Activated T-cell treated with anti-CD3 and anti-CD28 coated beads for 4 hours (primary cell): ENCODE measurements around the gene CCL19.
A peak's percentile ranks its signal among the peaks of the same experiment; 100 is the strongest.
"Not testable (repeated sequence)": the region's sequence is repeated elsewhere in the genome, so short reads cannot be mapped to it uniquely, and the experiment has no call there.

Experiments
- DNase-seq: peaks from one replicate; pipeline ENCODE4 v3.0.0-alpha.2; 2020

The CCL19 gene

DNA sequence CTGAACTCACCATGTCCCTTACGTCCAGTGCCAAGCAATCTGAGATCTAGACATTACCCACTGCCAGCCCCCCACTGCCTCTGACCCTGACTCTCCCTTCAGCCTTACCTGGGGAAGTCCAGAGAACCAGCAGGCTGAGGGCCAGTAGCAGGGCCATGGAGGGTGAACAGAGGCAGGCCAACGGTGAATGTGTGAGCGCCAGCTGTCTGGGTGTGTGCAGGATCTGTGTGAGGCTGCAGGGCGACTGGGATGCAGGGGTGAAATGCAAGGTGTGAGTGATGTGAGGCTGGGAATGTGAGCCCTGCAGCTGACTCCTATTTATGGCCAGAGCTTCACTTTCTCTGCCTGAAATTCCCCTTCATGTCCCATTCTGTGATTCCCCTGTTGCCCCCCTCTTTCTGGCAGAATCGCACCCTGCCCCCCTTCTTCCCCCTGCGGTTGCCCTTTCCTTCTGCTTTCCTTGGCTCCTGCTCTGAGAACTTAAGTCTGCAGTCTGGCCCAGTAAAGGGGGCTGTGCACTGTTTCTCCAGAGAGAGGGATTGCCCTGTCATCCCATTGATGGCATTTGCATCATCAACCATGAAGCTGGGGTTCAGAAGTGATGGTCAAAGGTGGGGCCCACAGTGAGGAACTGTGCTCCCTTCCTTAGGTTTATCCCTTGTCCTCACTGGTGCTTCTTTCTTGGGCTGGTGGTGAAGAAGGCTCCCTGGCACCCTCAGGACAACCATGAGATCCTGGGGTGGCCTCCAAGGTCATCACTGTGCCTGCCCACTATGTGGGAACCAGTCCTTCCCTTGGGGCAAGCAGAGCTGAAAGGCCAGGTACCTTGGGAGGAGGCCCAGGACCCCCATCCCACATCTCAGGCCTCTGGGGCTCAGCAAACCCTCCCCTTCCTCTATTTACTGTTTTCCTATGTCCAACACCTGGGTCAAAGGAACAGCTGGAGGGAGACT lies at the start of gene CCL19:
Gene CCL19, minus strand, starts transcription at position 294 of the 953 bp plus-strand sequence. Its CDS starts 137 bp downstream, at position 157.
- no peak for DNase-seq

DNA sequence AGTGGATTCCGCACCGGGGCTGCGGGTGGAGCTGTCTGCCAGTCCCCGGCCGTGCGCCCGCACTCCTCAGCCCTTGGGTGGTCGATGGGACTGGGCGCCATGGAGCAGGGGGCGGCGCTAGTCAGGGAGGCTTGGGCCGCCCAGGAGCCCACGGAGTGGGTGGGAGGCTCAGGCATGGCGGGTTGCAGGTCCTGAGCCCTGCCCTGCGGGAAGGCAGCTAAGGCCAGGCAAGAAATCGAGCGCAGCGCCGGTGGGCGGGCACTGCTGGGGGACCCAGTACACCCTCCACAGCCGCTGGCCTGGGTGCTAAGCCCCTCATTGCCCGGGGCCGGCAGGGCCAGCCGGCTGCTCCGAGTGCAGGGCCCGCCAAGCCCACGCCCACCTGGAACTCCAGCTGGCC lies 49.1 kb upstream of the CCL19 start:
- not testable (repeated sequence) for DNase-seq

DNA sequence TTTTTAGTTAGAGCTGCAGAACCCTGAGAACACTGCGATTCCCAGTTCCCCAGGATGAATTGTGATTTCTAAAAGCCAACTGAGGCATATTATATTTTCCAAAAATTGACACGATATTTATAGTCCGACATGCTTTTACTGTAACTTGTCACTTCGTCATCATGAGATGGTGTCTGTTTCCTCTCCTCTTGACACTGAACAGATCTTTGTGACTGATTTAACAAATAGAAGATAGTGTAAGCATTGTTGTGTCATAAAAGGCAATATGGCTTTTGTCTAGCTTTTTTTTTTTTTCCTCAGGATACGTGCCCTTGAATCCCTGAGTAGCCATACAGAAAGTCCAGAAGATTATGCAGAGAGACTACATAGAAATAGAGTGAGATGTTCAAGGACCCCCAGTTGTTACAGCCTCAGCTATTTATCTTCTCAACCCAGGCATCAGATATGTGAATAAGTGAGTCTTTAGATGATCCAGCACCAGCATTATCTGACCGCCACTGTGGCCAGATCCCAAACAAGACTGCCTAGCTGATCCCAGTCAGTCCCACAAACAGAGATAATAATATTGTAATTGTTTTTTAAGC lies 46.7 kb upstream of the CCL19 start:
- no peak for DNase-seq

DNA sequence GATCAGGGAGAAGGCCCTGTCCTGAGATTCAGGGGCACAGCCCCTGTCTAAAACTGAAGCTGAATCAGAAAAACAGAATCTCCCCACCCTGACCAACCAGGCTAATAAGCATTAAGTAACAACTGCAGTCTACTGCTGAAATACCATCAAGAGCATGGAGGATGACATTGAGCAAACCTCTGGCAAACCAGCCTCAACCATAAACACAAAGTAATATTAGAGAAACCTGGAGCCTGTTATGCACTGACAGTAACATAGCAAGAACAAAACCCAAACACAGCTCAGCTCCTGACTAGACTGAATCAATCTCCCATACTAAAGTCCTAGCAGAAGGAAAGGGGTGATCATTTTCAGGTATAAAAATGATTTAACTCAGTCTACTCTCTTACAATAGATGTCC lies 43.6 kb upstream of the CCL19 start:
- DNase-seq, result no peak

DNA sequence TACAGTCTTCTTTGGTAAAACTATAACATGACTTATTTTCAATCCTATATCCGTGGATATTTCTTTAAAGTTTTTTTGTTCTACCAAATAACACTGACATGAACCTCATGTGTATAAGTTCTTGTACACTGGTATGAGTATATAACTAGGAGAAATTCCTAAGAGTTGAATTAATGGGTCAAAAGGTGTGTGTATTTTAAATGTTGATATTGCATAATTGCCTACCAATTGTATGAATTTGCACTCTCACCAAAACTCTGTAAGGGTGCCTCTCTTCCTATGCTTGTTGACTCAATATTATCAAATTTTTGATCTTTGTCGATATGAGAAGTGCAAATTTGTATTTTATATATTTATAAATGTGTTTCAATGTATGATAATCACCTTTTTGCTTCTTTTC lies 41.8 kb upstream of the CCL19 start:
- DNase-seq, result no peak

DNA sequence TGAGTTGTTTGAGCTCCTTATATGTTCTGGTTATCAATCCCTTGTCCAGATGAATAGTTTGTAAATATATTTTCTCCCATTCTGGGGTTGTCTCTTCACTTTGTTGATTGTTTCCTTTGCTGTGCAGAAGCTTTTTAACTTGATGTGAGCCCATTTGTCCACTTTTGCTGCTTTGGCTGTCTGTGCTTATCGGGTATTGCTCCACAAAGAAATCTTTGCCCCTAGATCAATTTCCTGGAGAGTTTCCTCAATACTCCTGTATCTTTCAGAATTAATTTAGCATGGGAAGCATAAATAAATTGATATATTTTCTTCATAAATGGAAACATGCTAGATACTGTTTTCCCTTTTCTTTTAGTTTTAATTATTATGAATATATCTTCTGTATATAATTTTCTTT lies 41.4 kb upstream of the CCL19 start:
- no peak for DNase-seq

DNA sequence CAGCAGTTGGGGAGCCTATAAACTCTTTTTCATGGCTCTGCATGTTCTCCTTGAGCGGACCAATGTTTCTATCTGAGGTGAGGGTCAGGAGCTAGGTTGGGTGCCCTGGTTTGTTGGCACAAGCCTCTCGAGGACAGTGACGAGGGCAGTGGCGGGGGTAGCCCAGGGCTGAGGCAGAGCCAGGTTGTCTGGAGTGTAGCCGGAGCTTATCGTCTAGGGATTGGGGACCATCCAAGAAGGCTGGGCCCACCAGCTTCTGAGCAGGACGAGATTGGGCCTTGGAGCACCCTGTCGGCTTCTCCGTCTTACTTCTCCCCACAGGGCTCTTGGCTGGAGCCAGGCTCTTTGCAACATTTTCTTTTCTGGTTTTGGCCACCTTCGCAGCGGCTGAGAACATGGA lies 32.1 kb upstream of the CCL19 start:
- DNase-seq, result no peak

DNA sequence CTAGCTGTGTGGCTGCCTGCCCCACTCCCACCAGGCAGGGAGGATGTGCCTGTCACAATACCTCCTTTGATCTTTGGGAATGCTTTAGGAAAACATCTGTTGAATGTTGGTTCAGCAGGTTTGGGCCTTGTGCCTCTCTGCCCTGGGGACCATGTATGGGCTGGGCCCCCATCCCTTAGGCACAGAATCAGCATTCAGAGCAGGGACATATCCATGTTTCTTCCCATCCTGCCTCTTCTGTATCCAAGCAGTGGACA lies 28.6 kb upstream of the CCL19 start:
- not testable (repeated sequence) for DNase-seq

DNA sequence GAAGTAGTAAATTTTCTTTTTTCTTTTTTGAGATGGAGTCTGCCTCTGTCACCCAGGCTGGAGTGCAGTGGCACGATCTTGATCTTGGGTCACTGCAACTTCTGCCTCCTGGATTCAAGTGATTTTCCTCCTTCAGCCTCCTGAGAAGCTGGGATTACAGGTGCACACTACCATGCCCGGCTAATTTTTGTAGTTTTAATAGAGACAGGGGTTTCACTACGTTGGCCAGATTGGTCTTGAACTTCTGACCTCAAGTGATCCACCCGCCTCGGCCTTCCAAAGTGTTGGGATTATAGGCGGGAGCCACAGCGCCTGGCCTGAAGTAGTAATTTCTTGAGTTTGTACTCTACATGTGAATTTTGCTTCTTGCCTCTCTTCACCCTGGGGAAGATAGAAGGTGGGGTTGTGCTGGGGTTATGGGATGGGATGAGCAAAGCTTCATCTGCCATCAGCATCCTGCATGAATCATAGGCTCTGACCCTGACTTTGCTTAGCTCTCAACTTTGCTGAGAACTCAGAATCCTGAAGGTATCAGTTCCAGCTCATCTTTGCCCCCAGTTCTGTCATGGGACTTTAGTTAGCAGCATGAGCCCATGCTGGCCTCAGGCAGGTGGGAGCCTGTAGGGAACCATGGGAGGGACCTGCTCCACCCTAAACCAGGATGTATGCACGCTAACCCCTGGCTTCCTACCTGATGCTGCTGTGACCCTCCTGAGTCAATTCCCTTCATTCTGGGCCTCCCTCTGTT lies 28.1 kb upstream of the CCL19 start:
- no peak for DNase-seq

DNA sequence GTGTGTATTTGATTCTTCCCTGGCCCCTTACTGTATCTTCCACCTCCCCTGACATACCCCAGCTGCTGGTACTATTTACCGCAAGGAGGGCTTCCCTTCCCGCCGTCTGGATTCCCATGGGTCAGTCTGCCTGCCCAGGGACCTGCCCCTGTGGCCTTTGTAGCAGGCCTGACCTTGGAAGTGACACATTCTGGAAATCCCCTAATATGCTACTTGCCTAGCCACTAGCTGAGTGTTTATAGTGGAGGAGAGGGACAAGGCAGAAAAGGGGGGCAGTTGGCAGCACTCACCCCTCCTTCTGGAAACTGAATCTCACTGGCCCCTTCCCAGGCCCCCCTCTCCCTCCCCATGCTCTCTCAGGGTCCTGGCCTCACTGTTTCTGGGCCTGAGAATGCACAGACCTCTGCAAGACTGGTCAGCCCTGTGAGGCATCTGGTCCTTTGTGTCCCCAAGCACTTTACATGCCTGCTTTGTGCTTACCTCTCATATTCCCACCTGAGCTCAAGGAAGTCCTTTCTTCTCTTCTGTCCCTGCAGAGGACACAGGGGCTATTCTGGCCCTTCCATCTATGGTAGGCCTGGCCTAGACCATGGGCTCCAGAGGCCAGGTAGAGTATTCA lies 27.0 kb upstream of the CCL19 start:
- DNase-seq, result no peak

DNA sequence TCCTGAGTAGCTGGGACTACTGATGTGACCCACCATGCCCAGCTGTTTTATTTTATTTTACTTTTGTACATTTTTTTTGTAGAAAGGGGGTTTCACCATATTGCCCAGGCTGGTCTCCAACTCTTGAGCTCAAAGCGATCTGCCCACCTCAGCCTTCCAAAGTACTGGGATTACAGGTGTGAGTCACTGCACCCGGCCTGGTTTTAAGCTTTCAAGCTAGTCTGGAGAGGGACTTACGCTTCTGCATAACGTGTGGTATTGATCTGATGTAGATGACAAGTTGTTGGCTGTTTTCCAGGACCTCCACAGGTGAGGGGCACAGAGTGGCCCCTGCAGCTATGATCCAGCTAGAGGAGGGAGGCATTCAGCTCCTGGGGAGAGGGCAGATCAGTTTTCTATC lies 25.6 kb upstream of the CCL19 start:
- DNase-seq, result no peak

DNA sequence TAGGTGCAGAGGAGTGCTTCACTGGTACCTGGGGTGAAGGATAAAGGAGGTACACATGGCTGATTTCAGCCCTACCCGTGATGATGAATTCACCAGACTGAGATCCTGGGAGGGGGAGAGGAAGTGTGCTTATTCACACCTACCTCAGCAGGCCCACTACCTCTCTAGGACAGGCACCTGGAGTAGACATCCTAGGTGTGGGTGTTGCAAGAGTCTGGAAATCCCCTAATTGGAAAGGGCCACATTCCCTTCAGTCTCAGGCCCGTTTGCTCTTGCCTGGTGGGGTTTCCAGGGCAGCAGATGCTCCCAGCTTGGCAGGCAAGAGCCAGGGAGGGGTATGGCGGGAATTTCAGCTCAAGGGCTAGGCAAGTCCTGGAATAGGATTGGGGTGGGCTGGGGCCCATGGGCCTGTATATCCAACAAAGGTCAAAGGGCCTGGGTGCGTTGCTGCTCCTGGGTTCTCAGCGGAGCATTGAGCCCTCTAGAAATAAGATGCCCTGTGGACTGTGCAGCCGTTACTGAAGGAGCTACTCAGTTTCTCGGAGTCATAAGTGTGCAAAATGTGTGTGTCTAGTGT lies 24.7 kb upstream of the CCL19 start:
- DNase-seq, result no peak

DNA sequence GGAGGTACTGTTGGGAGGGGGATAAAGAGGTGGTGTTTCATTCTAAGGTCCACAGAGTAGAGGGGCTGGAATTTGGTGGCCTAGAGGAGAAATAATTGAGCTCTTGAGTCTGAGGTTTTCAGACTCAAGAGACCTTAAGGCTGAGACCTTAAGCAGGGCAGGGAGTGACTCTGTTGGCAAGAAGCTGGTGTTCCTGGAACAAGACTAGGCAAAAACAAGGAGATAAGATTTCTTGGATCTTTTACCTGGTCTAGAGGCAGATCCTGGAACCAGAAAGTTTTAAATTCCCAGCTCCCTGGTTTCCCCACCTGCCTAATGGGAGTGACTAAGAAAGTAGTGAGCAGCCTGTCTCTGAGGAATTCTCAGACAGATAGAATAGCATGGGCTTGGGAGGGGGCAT lies 22.9 kb upstream of the CCL19 start:
- no peak for DNase-seq

DNA sequence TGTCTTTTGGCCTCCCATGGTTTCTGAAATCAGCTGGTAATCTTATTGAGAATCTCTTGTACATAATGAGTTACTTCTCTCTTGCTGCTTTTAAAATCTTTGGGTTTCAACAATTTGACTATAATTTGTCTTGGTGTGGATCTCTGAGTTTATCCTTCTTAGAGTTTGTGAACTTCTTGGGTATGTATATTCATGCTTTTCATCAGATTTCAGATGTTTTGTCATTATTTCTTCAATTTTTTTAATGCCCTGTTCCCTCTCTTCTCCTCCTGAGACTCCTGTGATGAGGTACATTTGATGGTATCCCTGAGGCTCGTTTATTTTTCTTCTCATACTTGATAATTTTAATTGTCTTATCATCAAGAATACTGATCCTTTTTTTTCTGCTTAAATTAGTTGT lies 21.1 kb upstream of the CCL19 start:
- DNase-seq, result no peak

DNA sequence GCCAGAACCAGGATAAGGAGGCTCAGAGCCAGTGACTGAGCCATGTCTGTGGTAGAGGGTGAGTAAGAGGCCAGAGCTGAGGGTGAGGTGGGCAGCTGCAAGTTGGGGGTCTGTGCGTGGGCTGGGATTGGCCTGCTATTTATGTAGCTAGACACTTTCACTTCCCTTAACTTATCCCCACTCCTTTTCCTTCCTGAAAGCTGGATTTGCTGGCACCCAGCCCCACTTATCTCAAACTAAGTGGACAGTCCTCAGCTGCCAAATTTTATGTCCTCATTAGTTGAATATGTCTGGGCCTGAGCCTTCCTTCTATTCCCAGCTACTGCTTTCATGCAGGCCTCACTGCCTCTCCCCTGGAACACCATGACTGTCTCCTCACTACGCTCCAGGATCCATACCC lies 18.9 kb upstream of the CCL19 start, which contains the start of gene CCL21:
Gene CCL21, minus strand, starts transcription at position 114 of the 400 bp plus-strand sequence. Its CDS starts 70 bp downstream, at position 44.
- DNase-seq, result no peak

DNA sequence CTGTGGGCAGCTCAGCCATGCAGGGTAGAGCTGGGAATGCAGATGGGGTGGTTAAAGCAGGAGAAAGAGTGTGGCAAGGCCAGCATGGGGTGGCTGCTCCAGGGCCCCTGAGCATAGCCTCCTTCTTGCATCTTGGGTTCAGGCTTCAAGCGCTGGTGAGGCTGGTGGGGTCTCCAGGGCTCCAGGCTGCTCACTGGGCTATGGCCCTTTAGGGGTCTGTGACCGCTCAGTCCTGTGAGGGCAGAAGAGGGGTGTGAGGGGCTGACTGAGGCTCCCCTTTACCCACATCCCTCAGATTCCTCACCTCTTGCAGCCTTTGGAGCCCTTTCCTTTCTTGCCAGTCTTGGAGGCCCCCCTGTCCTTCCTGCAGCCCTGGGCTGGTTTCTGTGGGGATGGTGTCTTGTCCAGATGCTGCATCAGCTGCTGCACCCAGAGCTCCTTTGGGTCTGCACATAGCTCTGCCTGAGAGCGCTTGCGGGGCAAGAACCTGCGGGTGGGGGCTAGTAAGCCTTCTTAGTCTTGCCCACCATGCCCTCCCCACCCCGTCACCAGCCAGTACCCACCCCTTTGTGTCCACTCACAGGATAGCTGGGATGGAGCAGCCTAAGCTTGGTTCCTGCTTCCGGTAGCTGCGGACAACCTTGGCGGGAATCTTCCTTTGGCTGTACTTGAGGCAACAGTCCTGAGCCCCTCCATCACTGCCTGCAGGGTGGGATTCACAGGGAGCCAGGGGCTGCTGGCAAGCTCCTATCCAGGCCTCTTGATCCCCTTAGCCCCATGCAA lies 18.3 kb upstream of the CCL19 start:
- no peak for DNase-seq

DNA sequence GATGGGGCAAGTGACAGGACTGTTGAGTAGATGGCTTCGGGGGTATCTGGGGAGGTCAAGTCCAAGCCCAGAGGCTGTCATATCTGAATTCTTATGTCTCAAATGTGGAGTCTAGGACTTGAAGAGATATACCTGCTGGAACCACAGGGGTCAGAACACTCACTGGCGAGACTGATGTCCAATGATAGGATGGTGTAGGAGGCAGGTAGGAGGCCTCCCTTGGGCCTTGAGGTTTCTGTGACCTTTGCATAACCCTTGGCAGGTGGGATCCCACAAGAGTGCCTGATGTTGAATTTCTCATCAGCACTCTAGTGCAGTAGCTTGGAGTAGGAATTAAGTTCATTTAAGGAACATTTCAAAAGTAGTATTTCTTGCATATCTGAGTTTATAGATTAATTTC lies 16.1 kb upstream of the CCL19 start:
- no peak for DNase-seq

DNA sequence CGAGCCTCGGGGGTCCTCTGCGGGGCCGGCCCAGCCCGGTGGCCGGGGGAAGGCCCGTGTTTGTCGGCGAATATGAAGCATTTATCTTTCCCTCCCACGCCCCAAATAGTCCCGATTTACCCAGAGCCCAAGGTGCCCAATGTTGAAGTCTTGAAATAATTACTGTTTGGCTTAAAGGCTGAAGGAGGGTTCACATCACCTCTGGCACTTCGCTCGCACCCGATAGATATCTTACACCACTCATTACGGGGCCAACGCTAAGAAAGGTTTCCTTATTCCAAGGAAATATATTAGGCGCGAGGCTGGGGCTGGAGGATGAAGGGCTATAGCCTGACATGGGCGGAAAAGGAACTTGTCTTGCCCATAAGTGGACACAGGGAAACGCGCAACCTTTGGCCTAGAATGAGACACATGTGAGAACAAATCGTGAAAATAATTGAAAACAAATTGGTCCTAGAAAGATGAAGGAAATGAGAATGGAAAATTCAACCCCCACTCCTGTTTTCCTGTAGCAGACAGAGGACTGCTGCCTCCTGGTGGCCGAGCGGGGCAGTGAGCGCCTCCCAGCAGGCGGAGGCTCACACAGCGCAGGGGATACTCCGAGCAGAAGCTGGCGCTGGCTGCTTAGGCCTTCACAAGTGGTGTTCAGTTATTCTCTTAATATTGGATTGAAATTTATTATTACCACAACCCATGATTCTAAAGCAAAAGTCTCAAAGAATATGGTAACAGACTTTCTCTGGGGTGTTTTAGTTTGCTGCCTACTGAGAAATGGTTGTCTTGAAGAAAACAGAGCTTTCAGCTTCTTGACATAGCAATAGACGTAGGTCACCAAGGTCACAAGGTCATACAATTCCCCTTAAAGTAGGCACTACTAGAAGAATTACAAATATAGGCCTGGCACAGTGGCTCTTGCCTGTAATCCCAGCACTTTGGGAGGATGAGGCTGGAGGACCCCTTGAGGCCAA lies 11.0 kb upstream of the CCL19 start:
- peak; percentile 75 for DNase-seq

DNA sequence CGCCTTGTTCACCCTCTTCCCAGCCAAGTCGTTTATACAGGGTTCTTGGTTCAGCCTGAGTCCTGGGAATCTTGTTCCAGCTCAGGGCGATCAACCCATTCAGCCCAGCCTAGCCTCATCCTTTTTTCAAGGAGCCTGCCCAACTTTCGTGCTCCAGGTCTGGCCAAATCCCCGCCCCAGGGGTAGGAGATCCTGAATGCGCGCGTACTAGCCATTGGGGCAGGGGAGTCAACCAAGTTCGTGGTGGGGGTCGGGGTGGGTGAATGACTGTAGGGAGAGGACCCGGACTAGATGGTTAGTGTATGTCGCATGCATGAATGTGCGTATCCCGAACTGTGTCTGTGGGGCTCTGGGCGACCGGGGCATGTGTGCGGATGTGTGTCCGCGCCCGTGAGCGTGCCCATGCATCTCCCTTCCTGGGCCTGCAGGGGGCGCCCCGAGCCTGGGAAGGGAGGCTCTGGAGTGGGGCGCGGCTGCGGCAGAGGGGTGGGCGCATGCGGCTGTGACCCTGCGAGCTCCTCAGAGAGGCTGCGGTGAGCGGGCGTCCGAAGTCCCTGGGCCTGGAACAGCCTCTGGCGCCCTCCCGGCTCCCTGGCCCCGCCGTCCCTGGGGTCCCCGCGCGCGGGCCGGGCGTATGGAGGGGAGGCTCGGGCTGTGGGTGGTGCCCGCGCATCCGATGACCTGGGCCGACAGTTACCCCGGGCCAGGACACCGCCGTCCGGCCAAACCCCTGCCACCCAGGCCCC lies 10.1 kb upstream of the CCL19 start:
- DNase-seq, result peak; percentile 72

DNA sequence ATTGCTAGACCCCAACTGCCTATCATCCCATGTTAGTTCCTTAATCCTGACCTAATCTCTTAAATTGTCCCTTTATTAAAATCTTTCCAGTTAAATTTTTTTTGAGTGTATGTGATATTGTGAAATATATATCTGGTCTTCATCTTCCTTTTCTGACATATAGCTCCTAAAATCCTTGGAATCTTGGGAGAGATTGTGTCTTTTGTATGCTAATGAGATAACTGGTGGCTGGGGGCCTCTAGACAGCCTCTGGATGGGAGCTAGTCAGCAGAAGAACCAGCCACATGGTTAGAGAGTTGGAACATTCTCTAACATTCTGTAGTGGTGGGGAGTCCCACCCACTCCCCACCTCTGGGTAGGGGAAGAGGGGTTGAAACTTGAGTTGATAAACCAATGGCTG lies 3.7 kb upstream of the CCL19 start:
- DNase-seq, result no peak
